GM19324 (cell line): ENCODE measurements around the gene SRPX.

Experiments used
- ATAC-seq: cut with Tn5 transposase; IDR thresholded peaks from one replicate; pipeline ENCODE4 v1.9.1; 2021; ENCODE audit warnings: mild to moderate bottlenecking, moderate library complexity; ENCODE audit not compliant: unreplicated experiment, low FRiP score

Gene SRPX, protein sequence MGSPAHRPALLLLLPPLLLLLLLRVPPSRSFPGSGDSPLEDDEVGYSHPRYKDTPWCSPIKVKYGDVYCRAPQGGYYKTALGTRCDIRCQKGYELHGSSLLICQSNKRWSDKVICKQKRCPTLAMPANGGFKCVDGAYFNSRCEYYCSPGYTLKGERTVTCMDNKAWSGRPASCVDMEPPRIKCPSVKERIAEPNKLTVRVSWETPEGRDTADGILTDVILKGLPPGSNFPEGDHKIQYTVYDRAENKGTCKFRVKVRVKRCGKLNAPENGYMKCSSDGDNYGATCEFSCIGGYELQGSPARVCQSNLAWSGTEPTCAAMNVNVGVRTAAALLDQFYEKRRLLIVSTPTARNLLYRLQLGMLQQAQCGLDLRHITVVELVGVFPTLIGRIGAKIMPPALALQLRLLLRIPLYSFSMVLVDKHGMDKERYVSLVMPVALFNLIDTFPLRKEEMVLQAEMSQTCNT

DNA sequence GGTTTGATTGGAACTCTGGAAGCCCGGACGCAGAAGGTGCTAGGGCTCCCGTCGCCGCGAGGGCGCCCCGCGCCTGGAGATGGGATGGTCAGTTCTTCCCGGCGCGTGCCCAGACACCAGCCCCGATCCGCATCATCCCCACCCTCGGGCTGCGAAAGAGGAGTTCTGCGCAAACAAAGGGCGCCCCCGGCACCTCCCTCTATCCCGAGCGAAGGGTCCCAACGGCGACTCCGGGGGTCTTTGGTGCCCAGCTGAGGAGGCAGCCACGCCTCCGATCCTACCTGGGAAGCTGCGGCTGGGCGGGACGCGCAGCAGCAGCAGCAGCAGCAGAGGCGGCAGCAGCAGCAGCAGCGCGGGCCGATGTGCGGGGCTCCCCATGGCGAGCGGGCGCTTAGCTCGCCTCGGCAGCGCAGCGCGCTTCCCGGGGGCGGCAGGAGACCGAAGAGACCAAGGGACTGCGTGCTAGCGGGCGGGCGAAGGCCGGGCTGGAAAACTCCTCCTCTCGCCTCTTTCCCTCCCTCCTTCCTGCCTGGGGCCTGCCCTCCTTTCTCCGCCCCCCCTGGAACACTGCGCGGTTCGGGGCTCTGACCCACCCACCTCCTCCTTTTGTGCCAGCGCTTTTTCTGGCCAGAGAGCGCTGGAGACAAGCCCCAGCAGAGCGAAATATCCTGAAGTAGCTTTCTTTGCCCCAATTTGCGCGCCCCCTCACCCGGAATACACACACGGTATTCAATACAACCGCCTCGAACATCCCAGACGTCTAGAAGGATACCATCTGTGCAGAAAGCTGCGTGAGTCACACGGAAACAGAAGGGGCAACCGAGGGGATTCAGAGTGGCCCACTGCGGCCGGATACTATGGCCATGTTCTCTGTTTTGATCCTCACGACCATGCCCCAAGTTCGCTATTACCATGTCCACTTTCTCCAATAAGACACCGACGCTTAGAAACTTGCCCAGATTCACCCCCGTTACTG, at the start of gene SRPX:
TSS of gene SRPX (minus strand) at position 457 of the 976 bp plus-strand sequence. CDS start at position 378, 79 bp downstream.
- no peak for ATAC-seq

DNA sequence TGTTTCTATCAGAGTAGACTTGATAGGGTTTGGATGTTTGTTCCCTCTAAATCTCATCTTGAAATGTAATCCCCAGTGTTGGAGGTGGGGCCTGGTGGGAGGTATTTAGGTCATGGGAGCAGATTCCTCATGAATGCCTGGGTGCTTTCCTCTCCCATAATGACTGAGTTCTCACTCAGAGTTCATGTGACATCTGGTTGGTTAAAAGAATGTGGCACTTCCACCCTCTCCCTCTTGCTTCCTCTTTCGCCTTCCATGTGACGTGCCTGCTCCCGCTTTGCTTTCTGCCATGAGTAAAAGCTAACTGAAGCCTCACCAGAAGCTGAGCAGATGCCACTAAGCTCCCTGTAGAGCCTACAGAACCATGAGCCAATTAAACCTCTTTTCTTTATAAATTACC, 47.3 kb upstream of the SRPX start:
- ATAC-seq: no peak

DNA sequence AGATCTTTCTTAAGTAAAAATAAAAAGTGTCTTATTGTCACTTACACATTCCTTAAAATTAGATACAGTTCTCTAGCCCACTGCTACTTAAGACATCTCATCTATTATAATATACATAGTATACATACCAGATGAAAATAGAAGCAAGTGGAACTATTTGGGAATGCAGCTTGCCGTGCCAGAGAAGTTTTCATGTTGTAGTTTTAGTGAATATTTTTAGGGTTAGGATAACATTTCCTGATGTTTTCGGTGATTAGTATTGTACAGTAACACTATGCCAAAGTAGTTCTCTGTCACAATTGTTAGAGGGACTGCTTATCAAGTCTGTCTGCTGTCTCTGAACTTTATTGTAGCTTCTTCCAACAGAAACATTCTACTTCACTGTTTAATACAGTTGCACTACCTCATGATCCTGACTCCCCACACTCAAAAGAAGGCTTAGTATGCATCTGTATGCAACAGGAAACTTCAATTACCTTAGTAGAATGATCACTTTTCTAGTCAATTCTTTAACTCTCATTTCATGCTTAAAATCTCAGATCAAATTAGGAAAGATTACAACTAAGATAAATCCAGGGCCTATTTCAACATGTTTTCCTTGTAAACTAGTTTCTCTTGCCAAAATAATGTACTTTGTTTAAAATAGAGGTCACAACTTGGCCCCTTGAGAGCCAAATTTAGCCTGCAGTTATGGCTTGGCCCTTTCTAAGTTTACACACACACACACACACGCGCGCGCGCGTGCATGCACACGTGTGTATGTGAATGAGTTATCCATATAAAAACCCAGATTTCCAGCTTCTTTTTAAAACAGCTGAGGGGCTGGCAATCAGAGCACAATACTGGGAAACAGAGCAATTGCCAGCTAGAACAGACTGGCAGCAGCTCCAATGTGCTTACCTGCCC, 42.3 kb upstream of the SRPX start:
- no peak for ATAC-seq

DNA sequence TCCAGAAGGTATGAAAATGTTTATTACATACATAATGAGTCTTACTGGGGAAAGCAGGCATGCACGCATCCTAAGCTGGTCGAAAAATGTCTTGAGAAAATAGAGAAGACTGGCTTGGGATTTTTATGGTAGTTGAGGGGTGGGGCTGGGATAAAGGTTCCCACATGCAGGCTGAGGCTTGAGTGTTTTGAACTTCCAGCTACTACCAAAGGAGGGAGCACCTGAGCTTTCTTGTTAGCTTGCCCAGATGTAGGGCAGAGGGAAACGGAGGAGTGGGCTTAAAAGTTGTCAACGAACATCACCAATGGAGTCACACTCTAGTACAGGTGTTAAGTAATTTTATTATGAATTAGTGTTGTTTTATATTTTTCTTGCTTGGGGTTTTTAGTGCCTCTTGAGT, 39.6 kb upstream of the SRPX start:
- ATAC-seq: no peak

DNA sequence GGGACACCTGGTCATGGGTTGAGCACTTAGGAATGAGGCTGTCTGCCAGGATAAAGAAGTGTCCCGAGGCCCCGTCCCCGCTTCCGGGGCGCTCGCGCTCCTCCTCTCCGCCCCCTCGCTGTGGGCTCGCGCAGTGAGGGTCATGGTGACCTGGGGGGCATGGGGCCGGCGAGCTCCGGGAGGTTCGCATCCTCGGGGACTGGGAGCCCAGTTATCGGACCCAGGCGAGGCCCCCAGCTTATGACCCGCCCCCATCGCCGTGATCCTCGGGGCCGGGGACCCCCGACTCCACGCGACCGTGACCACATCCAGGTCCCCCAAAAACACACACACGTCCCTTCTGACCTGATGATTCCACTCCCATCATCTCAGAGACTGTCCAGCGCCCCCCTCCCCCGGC, 35.3 kb upstream of the SRPX start:
- no peak for ATAC-seq

DNA sequence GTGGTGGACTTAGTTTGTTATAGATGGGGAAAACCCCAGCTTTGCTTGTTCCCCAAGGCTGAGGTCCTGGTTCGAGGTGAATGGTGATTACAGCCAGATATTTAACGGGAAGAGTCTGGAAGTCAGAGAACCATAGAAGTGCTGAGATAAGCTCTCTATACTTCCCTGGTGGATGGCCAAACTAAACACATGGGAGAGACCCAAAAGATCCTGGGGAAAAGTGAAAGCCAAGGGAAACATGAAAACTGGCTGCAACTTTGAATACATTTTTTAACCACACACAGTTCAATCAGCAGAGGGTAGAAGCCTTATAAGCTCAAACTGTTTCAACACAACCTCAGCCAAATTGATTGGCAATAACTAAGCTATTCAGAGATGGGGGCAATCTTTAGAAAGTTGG, 29.3 kb upstream of the SRPX start:
- ATAC-seq: no peak

DNA sequence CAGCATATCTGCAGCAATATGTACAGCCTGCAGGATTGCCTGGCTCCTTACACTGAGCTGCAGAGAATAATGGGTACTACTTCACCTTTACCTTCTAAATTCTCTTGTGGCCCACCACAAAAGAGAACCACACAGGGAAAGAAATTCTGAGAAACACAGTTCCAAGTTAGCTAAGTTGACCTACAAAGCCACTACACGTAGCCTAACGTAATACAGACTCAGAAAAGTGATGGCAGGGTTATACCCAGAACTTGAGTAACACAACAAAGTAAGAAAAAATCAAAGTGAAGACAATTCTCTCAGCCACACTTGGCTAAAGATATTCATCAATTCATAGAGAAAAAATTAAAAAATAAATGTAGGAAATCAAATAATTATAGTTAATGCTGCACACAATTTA, 26.4 kb upstream of the SRPX start:
- ATAC-seq: no peak

DNA sequence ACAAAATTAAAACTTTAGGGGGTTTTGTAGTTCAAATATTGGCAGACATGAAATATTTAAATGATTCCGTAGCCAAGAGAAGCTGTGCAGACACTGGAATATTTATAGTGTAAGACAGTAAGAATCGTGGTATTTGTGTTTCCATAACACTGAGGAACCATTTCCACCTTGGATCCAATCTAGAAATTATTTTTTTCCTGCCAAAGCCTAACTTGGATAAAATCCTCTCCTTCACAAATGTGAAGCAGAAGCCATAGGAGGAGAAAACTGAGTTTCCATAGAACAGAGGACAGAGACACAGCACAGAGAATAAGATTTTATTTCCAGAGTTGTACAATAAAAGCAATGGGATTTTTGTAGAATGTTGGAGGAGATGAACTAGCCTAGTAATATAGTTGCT, 19.9 kb upstream of the SRPX start:
- no peak for ATAC-seq

DNA sequence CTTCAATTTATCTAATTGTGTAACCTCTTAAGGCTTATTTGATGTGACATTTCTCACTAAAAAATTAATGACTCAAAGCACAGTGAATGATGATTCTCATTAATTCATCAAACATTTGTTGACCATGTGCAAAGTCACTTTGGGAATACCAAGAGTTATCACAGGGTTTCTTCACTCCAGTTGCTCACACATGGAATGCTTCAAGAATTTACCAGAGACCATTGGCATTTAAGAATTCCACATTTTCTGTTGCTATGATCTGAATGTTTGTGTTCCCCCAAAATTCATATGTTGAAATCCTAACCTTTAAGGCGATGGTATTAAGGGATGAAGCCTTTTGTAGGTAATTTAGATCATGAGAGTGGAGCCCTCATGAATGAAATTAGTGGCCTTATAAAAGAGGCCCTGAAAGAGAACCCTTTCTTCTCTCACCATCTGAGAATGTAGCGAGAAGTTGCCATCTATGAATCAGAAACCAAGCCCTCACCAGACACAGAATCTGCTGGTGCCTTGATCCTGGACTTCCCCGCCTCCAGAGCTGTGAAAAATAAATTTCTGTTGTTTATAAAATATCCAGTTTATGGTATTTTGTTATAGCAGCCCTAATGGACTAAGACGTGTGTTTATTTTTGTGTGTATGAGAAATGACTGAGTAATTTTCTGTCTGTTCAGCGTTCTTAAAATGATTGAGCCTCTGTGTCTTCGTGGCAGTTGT, 16.4 kb upstream of the SRPX start:
- ATAC-seq: no peak

DNA sequence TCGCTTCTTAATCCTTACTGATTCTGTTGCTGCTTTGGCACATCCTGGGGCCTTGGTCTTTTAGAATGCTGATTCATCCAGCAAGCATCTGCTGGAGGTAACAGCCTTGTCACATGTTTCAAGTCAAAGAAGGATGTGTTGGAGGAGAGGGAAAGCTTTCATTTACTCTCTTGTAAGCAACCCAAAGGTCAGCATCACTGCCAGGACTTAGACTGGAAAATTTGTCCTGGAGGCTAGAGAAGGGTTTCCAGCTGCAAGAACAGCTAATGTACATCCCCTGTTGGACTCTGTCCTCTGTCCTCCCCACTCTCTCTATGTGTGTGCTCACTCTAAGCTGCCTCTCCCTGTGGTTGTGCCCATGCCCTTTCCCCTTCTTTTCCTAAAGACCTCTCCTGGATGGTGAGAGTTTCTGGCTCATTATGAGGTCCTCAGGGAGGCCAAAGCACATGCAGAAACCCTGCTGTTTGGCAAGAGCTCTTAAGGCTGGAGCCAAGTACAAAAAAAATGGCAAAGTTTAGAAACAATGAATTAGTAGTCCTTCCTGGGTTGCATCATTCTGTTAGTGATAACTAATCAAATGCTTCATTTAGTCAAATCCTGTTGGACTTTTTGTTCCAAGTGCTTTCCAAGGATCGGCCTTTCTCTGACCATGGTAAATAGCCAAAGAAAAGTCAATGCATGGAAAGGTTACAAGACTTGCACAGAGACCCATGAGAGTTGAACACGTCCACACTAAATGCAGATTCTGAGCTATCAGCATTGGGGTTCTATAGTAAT, 13.4 kb upstream of the SRPX start:
- ATAC-seq: no peak

DNA sequence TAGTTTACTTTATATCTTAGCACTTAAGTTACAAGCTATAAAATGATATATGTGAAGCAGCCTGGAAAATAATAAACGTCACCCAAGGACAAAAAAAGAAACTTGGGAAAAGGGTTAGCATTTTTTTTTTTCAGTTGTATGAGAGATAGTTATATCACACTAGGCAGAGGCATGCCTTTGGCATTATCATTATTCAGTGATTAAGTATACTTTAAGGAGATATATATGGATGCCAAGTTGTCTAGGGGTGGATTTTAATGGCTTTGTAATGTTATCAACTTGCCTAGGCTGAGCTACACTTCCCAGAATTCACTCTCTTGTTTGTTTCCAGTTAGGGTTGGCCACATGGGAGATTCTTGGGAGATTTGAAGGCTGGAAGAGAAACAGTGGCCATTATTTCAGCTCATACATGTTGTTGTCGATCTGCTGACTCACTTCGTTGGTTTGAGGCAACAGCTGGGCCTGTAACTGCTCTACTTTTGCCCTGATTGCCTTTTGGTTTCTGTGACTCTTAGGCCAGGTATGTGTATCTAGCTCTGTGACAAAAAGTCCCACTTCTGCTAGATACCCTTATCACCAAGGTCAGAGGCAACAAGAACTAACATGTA, 11.5 kb upstream of the SRPX start:
- no peak for ATAC-seq

DNA sequence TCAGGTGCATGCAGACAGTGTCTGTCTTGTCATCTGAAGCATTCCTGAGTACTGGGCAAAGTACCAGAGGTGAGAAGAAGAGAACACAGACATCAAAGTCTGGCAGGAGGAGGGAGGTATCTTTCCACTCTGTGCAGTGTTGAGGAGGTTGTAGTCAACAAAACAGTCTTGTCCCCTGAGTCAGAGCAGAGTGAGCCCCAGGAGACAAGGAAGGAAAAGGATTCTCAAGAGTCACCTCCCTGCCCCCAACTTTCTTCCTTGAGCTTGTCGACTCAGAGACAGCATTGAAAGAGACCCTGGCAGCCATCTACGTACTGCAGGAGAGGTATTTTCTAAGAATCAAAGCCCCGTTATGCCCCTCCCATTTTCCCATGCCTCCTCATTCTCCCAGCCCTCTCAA, 4.4 kb upstream of the SRPX start:
- no peak for ATAC-seq

DNA sequence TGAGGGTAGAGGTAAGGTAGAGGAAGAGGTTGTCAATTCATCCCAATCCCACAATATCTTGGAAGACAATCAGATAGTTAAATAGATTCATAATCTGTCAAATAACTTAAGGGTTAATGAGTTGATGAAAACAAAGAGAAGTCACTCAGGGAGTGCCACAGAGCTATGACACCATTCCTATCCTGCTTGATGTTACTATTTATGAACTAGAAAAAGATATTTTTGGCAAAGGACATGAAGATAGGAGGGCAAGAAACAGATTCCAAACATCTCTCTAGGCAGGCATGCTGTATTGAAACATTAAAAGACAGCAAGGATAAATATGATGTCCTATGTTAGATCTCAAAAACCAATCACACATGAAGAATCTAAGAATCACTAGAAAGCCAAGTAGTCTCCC, 3.5 kb upstream of the SRPX start:
- no peak for ATAC-seq

DNA sequence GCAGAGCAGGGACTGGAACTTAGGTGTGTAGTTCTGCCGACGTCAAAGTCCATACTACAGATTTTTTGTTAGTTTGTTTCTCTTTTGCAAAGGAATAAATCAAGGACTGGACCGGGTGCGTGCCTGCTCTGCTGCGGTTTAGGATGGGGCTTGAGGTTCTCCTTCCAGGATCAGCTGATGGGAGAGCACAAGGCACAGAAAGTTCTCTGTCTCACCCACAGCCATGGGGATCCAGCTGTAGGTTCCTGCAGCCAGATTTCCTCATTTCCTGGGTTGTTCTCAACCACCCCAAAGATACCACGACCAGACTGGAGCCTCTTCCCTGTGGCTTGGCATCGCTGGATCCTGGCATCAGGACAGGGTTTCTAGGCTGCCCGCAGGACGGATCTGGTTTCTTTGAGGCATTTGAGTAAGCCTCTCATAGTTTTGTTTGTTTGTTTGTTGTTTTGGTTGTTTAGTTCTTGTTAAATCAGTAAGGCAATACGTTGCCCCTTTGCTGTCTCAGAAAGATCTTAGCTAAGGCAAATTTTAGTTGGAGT, 789 bp upstream of the SRPX start:
- ATAC-seq: no peak

DNA sequence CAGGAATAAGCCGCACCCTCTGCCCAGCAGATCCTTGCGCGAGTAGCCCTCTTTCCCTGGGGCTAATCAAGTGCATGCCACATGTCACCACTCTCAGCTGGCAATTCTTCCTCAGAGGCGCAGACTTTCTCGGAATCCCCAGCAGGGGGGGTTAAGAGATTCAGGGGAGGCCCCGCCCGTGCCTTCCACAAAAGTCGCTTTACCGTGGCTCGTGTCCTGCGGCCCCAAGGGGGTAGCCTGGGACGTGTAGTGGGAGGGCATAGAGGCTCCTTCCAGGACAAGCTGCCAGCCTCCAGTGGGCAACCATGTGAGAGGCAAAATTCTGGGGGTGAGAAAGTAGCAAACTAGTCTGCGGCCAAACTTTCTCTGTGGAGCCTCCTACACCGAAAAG, 652 bp downstream of the SRPX start:
- no peak for ATAC-seq

DNA sequence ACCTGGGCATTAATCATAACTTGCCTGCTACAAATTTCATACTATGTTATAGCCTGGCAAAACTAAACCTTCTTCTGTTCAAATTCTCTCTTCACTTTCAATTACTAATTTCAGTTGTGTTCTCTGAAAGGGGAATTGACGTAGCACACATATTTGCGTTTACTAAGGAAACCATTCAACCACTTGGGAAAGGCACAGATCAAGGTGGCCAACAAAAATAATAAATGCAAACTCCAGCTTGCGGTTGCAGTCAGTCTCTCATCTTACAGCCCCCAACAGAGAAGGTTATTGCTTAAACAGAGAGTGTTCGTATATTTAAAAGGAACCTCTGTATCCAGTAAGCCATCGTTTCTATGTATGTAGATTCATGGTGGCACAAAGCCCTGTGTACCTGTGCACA, 4.0 kb downstream of the SRPX start:
- ATAC-seq: no peak

DNA sequence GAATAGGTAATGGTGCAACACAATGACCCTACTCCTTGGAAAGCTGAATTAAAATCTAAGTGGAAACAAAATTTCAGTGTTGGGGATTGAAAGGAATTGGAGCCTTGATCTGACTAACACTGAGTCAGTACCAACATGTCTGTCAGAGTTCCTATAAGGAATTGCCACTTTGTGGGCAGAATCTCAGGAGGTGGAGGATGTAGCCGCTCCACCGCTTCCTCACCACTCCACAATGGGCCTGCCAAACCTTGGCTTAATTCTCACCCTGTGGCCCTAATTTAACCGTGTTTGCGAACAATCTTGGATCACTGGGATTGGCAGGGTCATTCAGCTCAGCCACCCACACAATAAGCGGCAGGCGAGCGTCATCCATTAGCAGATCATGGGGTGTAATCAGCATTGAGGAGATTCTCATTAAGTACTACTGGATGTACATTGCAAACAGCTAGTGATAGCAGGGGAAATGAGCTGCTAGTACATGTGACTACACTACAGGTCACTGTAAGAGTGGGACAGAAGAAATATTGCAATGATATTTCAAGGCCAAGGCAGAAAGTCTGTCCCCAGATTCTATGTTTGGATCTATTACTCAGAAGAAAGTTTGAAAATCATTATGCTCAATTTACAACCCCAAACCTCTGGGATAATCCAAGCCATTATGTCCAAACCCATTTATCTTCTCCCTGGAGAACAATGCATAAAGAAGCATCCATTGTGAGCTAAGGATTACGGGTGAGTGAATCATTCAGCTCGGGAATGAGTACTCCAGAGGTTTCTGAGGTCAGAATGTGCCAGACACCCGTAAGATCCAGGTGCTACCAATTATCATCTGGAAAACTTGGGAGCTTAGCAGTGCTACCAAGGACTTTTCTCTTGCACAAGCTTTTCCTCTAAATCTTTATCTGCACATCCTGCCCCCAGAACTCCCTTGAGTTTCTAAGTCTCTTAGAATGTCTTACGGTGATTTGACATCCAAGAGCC, 5.8 kb downstream of the SRPX start:
- ATAC-seq: no peak
